ENCODE results near the gene KIAA0232.
"Not testable (repeated sequence)": the region's sequence is repeated elsewhere in the genome, so short reads cannot be mapped to it uniquely, and the experiment has no call there.

KIAA0232 gene

GRCh38 chr4:6804082-6804752 lies 21.7 kb downstream of the KIAA0232 start:
- DNase-seq (ENCODE audit: low spot score), result no peak

DNA sequence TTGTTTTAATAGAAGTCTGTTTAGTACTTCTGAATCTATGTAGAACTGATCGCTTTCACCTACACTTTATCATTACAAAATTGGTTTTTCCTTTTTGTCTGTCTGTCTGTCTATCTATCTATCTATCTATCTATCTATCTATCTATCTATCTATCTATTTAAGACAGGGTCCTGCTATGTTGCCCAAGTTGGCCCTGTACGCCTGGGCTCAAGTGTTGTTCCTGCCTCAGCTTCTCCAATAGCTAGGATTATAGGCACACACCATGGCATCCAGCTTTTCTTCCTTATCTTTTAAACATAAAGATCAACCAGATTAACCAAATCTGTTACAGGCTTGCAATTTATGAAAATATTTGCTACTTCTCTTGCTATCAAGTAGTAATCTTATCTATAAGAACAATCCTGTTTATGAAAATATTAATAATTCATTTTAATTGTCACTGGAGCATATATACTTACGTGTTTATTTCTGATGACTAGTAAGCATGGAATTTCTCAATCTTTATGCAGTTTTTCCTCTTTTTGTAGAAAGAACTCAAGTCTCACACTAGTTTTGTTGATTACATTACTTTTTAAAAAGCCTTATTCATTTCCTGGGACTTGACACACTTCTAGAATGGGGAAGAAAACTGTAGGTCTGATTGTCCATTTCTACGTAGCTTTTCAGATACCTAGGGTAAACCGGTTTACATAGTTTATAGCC lies 24.5 kb downstream of the KIAA0232 start:
- DNase-seq (ENCODE audit: low spot score), result no peak

DNA sequence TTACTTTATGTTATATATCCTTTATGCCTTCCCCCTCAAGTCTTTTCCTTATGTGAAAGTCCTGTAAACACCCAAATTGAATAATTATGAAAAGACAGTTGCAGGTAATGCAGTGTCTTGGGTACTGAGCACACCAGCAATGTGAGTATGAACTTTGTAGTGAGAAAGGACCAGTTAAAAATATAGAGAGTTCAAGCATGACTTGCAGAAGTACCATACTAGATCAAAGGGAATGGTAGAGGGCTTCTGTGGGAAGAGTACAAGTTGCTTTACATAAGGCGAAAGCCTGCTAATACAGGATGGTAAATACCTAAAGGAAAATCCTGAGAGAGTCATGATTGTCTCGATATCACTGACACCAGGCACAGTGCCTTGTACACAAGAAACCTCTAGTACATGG lies 25.7 kb downstream of the KIAA0232 start:
- no peak for DNase-seq (ENCODE audit: low spot score)

DNA sequence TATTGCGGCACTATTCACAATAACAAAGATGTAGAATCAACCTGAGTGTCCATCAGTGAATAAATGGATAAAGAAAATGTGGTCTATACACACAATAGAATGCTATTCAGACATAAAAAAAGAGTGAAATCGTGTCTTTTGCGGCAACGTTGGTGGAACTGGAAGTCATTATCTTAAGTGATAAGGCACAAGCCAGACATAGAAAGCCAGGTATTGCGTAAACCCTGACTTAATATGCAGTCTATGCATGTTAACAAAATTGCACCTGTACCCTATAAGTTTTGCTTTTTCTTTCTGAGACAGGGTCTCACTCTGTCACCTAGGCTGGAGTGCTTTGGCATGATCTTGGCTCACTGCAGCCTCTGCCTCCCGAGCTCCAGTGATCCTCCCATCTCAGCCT lies 28.6 kb downstream of the KIAA0232 start:
- no peak for DNase-seq (ENCODE audit: low spot score)

DNA sequence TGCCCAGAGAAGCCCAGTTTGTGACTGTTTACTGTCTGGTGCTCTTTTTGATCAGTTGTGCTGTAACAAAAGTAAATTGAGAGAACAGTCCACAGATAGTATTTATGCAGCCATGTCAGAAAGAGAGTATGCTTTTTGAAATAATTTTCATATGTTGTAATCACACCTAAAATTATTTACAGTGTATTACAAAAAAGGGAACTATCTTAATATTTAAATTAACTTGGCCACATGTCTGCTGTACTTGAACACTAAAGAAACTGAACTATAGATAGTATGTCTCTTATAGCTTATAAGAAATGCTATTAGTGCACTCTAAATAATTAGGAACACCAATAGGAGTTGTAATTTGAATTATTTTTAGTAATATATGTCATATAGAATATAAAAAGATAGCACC lies 30.2 kb downstream of the KIAA0232 start:
- DNase-seq (ENCODE audit: low spot score), result no peak

GRCh38 chr4:6813725-6814124 lies 31.2 kb downstream of the KIAA0232 start:
- no peak for DNase-seq (ENCODE audit: low spot score)

GRCh38 chr4:6815029-6815836 lies 32.7 kb downstream of the KIAA0232 start:
- DNase-seq (ENCODE audit: low spot score), result no peak

DNA sequence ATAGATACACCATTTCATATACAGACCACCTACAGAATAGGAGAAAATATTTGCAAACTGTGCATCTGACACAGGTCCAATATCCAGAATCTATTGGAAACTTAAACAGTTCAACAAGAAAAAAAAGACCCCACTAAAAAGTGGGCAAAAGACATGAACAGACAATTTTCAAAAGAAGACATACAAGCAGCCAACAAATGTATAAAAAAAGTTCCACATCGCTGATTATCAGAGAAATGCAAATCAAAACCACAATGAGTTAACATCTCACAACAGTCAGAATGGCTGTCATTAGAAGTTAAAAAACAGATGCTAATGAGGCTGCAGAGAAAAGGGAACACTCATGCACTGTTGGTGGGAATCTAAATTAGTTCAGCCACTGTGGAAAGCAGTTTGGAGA lies 36.8 kb downstream of the KIAA0232 start:
- DNase-seq (ENCODE audit: low spot score), result no peak

DNA sequence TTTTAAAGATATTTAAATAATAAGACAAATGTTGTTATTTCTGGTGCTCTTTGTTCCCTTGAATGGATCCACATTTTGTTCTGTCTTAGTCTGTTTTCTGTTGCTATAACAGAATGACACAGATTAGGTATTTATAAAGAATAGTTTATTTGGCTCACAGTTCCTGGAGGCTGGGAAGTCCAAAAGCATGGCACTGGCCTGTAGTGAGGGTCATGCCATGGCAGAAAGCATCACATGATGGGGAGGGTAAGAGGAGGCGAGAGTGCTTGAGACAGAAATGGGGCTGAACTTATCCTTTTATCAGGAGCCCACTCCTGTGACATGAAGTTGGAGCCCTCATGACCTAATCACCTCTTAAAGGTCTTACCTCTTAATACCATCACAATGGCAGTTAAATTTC lies 38.2 kb downstream of the KIAA0232 start:
- DNase-seq (ENCODE audit: low spot score), result no peak

- DNase-seq (ENCODE audit: low spot score), result no peak
These were observed 41.5 kb downstream of the KIAA0232 start for GRCh38 chr4:6824071-6824470.

DNA sequence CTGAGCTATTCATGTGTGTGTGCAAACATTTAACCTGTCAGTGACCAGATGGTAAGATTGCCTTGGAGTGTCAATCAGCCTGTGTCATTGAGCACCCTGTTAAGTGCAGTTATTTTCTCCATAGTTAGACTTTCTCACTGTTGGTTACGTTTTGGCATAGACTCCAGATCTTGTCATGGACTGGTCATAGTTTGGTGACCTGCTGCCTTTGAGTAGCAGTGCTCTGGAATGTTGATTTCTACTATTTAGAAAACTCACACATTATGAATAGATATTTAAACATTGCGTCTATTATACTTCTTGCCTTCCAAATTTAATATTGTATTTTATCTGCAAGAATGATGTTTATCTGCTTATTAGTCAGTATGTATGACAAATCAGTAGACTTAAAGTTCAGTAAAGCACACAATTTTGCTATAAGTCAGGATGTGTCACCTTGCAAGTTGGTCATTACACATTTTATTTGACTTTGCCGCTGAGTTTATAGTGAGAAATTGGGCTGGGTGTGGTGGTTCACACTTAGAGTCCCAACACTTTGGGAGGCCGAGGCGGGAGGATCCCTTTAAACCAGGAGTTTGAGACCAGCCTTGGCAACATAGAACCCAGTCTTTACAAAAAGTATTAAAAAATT lies 42.4 kb downstream of the KIAA0232 start:
- no peak for DNase-seq (ENCODE audit: low spot score)

DNA sequence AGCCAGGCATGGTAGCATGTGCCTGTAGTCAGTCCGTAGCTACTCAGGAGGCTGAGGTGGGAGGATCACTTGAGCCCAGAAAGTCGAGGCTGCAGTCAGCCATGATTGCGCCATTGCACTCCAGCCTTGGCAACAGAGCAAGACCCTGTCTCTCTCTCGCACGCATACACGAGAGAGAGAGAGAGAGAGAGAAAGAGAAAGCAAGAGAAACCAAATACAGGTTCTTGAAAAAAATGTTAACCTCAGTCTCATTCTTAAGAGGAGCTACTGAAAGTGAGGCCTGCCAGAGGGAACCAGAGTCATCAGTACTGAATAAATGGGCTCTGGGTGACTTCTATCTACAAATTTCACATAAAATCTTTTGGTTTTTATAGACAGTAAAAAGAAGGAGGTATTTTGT lies 42.9 kb downstream of the KIAA0232 start:
- DNase-seq (ENCODE audit: low spot score), result no peak

DNA sequence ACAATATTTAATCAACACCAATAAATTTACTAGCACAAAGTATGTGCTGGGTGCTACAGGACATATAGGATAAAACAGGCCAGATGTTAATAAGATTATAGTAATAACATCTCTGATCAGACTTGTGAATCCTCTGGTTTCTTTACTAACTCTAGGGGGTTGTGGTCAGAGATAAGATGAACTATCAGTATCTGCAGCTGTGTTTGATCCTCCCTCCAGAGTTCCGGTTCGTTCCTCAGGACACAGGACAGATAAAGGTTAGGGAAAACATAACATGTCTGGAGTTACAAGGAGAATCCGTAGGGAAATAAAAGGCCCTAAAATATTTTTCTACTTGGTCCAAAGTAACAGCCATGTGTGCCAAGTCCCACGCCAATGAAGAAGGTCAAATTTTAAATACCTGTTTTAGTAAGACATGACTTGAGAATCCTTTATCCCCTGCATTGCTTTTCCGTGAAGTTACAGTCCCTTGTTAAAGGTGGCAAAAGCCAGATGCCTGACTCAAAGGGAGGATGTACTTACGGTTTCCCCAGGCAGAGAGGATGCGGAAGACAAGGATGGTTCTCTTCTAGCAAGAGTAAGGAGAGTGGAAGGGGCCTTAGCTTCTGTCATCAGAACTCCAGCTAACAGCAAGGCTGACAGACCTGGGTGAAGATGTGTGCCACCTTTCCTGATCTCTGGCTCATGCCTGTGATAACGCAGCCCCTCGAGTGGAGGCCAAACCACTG lies 44.4 kb downstream of the KIAA0232 start:
- DNase-seq (ENCODE audit: low spot score), result no peak

DNA sequence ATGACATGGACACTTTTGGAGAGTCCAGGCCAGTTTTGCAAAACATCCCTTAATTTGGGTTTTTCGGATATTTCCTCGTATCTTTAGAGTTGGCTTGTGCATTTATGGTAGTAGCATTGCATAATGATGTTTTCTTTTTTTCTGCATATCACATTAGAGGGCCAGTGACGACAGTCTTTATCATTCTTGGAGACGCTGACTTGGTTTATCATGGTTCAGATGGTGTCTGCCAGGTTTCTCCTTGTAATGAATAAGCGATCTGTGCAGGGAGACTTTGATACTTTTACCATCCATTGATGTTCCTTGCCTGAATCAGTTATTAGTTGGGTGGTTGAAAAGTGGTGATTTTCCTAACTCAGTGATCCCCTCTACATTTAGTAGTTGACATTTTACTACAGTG lies 46.6 kb downstream of the KIAA0232 start:
- DNase-seq (ENCODE audit: low spot score), result no peak

GRCh38 chr4:6834867-6835266 lies 52.3 kb downstream of the KIAA0232 start:
- no peak for DNase-seq (ENCODE audit: low spot score)

- not testable (repeated sequence) for DNase-seq (ENCODE audit: low spot score)
These were observed 53.1 kb downstream of the KIAA0232 start for GRCh38 chr4:6835616-6836015.

DNA sequence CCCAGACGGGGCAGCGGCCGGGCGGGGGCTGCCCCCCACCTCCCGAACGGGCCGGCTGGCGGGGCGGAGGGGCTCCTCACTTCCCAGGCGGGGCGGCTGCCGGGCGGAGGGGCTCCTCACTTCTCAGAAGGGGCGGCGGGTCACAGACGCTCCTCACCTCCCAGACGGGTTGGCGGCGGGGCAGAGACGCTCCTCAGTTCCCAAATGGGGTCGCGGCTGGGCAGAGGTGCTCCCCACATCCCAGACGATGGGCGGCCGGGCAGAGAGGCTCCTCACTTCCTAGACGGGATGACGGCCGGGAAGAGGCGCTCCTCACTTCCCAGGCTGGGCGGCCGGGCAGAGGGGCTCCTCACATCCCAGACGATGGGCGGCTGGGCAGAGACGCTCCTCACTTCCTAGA lies 54.6 kb downstream of the KIAA0232 start:
- not testable (repeated sequence) for DNase-seq (ENCODE audit: low spot score)

- DNase-seq (ENCODE audit: low spot score), result no peak
These were observed 57.1 kb downstream of the KIAA0232 start for GRCh38 chr4:6839579-6839978.

DNA sequence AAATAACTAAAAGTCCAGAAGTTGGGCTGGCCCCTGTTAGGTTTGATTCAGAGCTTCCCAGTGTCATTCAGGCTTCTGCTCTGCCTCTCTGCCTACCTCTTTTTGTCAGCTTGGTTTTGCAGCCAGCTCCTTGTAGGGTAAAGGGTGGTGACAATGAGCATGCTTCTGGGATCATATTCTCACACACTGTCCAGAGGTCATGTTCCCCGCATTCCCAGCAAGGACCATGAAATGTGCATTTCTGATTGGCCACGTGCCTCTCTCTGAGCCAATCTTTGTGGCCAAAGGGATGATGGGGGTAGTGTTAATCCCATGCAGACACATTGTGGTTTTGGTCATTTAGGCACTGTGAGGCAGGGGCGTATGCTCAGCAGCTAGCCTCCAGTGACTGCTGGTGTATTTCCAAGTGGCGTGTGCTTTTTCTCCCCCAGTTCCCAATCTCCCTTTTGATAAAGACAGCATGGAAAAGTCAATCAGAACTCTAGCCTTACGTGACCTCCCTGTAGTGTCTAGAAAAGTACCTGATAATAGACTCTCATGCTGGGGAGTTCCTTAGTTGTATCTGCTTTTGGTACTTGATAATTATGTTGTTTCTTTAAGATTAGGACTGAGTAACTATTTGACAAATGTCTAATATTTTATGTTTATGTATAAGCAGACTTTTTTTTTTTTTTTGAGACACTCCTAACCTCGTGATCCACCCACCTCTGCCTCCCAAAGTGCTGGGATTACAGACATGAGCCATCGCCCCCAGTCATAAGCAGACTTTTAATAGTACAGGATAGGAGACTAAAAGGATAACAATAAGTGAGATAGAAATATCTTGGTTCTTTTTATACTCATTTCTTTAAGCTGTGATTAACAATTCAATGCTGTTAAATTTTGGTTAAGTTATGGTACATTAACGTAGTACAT lies 57.8 kb downstream of the KIAA0232 start:
- no peak for DNase-seq (ENCODE audit: low spot score)

DNA sequence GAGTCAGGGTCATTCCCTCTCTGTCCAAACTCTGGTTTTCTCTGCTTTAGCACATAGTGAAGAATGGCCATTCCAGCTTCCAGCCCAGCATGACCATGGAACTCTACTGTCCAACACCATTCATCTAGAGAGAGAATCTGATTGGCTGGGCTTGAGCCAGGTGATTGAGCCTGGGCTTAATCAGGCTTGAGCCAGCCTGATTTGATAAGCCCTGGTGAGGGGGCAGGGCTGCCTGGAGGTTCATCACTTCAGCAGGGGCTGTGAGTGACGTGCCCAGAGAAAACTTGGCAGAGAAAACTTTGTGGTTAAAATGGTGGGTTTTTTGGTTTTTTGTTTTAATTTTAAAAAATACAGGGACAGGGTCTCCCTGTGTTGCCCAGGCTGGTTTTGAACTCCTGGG lies 62.5 kb downstream of the KIAA0232 start:
- DNase-seq (ENCODE audit: low spot score), result no peak

DNA sequence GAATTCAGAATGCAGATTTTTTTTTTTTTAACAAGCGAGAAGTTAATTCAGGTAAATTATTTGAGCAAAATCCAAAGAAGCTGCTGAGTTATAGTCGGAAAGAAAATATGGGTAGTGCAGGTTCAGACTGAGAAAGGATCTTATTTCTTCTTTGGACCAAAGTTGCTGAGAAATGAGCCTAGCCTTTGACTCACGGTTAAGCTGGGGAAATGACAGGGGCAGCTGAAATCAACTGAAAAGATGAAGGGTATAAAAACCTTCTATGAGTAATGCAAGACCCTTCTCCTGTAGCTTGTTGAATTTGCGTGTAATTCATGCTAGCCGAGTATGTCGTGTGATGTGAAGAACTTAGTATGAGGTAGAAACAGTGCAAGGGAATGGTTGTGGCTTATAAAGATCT lies 63.0 kb downstream of the KIAA0232 start:
- DNase-seq (ENCODE audit: low spot score), result no peak

Measured in activated CD4-positive, alpha-beta T cell treated with anti-CD3 and anti-CD28 coated beads, Interleukin-2, Interleukin-4, amounts not matched to agents 100 ng/mL and 50 ng/mL, durations not matched to agents 16 hours and 8 hours (primary cell).